A673 (cell line): ENCODE results near the gene F13A1. TPM values are rescaled to one million over a fixed set of nuclear protein-coding genes. Genes with fewer than 3 reads are reported as not detected.

Experiments
- BruUV-seq: library from RNA; stranded (reverse); fragments of 400-500 nt; replicated peaks from 2 replicates; lab custom pipeline; 2021; lab: Mats Ljungman, UMichigan
- CTCF ChIA-PET: fragments of 300-600 bp; sonication (Branson Sonifier 250); formaldehyde crosslinking; loops from one replicate; lab custom pipeline; 2022; ENCODE audit warnings: antibody characterized with exemption; lab: Charles Lee
- POLR2A ChIA-PET: fragments of 300-600 bp; sonication (Branson Sonifier 250); formaldehyde crosslinking; loops from one replicate; lab custom pipeline; 2022; ENCODE audit warnings: antibody characterized with exemption; ENCODE audit not compliant: low non-redundant PET; lab: Charles Lee
- DNase-seq: peaks from one replicate; pipeline ENCODE4 v3.0.0-alpha.2; 2015; ENCODE audit warnings: low spot score
- H3K27ac ChIP-seq: fragments of 200-600 bp; sonication (generic); 2 replicates; pipeline ENCODE4 v1.5.1; 2016; ENCODE audit warnings: mixed run types, low read depth, mild to moderate bottlenecking, mixed read lengths, antibody characterized with exemption, low read length; ENCODE audit not compliant: poor library complexity, severe bottlenecking
- H3K27me3 ChIP-seq: fragments of 200-600 bp; sonication (generic); replicated peaks from 2 replicates; pipeline ENCODE4 v1.6.1; 2017; ENCODE audit warnings: mixed run types, low read depth, mild to moderate bottlenecking, mixed read lengths, antibody characterized with exemption, low read length; ENCODE audit not compliant: insufficient read depth, poor library complexity
- H3K36me3 ChIP-seq: fragments of 200-600 bp; sonication (generic); 2 replicates; pipeline ENCODE4 v1.6.1; 2016; ENCODE audit warnings: mixed run types, mild to moderate bottlenecking, mixed read lengths, antibody characterized with exemption, low read length; ENCODE audit not compliant: insufficient read depth, poor library complexity, severe bottlenecking
- H3K4me1 ChIP-seq: fragments of 200-600 bp; sonication (generic); 2 replicates; pipeline ENCODE4 v1.6.1; 2017; ENCODE audit warnings: mixed run types, mild to moderate bottlenecking, mixed read lengths, antibody characterized with exemption, low read length; ENCODE audit not compliant: insufficient read depth, poor library complexity, severe bottlenecking
- H3K4me3 ChIP-seq: fragments of 200-600 bp; sonication (generic); 2 replicates; pipeline ENCODE4 v1.5.1; 2016; ENCODE audit warnings: low read depth, mixed run types, mild to moderate bottlenecking, mixed read lengths, low read length; ENCODE audit not compliant: poor library complexity, severe bottlenecking
- H3K9me3 ChIP-seq: fragments of 200-600 bp; sonication (generic); 2 replicates; pipeline ENCODE4 v1.6.1; 2016; ENCODE audit warnings: mixed run types, low read depth, mild to moderate bottlenecking, mixed read lengths, antibody characterized with exemption, low read length; ENCODE audit not compliant: poor library complexity, severe bottlenecking
- CTCF ChIP-seq: fragments of 300-800, 200-600 bp; sonication (generic); conservative IDR thresholded peaks from 2 replicates; pipeline ENCODE4 v1.5.1; 2017; ENCODE audit warnings: low read depth, mild to moderate bottlenecking, antibody characterized with exemption, low read length, moderate library complexity, mixed read lengths
- EZH2 ChIP-seq: fragments of 200-600 bp; sonication (generic); IDR thresholded peaks from 2 replicates; pipeline ENCODE4 v1.6.1; 2017; ENCODE audit warnings: borderline replicate concordance, low read depth, mild to moderate bottlenecking, mixed read lengths, antibody characterized with exemption, low read length; ENCODE audit not compliant: poor library complexity, severe bottlenecking
- intact Hi-C: fragments of 100-400 bp; cut with micrococcal nuclease; formaldehyde crosslinking; loops from one replicate; pipeline ENCODE4 v1.10.0; 2022; ENCODE audit not compliant: unreplicated experiment
- total RNA-seq: library from RNA; stranded (reverse); gene quantifications from 2 replicates; pipeline ENCODE4 v1.2.3, GENCODE V29; 2021

The F13A1 gene
- total RNA-seq, 1 experiment from 2014 or later, result not detected

- Histone ChIP-seq H3K4me3 (no peak overlapping the region), H3K9me3 (no peaks in the 10 kb centered on the region), H3K27me3 (peaks cover 13% of the 10 kb centered on the region), H3K27ac (no peak overlapping the region), H3K36me3 (no peaks in the 10 kb centered on the region), H3K4me1 (no peaks in the 10 kb centered on the region)
- BruUV-seq, result no TSS peak
- CTCF ChIA-PET, result no interaction called here
- intact Hi-C loops, result no loop called here
- TF ChIP-seq CTCF (no peak), EZH2 (no peak)
- no peak for DNase-seq
- POLR2A ChIA-PET, result no interaction called here
Observed at GRCh38 chr6:6357530-6357929, 37.1 kb upstream of the F13A1 start.

- Histone ChIP-seq H3K27me3 (peaks cover 13% of the 10 kb centered on the region), H3K27ac (no peak overlapping the region), H3K9me3 (no peaks in the 10 kb centered on the region), H3K36me3 (no peaks in the 10 kb centered on the region), H3K4me1 (no peaks in the 10 kb centered on the region), H3K4me3 (no peak overlapping the region)
- no peak for TF ChIP-seq EZH2
- TF ChIP-seq CTCF, result no peak
- ChIA-PET CTCF (no interaction called here), POLR2A (no interaction called here)
- intact Hi-C loops, result no loop called here
- DNase-seq, result no peak
- no TSS peak for BruUV-seq
Observed at GRCh38 chr6:6357032-6357431, 36.6 kb upstream of the F13A1 start.

GRCh38 chr6:6352772-6353171, 32.3 kb upstream of the F13A1 start:
- CTCF ChIA-PET, result no interaction called here
- DNase-seq, result no peak
- POLR2A ChIA-PET, result no interaction called here
- H3K27ac ChIP-seq, result no peak overlapping the region
- TF ChIP-seq EZH2 (no peak), CTCF (no peak)
- H3K36me3 ChIP-seq, result no peaks in the 10 kb centered on the region
- peaks cover 13% of the 10 kb centered on the region for H3K27me3 ChIP-seq
- no TSS peak for BruUV-seq
- no peaks in the 10 kb centered on the region for H3K9me3 ChIP-seq
- intact Hi-C loops, result no loop called here
- no peaks in the 10 kb centered on the region for H3K4me1 ChIP-seq
- no peak overlapping the region for H3K4me3 ChIP-seq
